HCT116 (cell line): Measurements from ENCODE around the gene KCND3. TPM values are rescaled to one million over a fixed set of nuclear protein-coding genes. Genes with fewer than 3 reads are reported as not detected.

ENCODE experiments used
- ATAC-seq: fragments of 200-7000 bp; cut with Tn5 transposase; 2 replicates; pipeline ENCODE4 v1.9.1; 2020; ENCODE audit warnings: mild to moderate bottlenecking, moderate library complexity
- BruUV-seq: library from RNA; stranded (reverse); fragments of 400-500 nt; replicated peaks from 2 replicates; lab custom pipeline; 2021; lab: Mats Ljungman, UMichigan
- CTCF ChIA-PET: fragments of 300-600 bp; sonication (Branson Sonifier 250); formaldehyde crosslinking; loops from one replicate; lab custom pipeline; 2021; ENCODE audit warnings: antibody characterized with exemption; lab: Charles Lee
- POLR2A ChIA-PET: fragments of 300-600, 350-600 bp; sonication (Branson Sonifier 250); formaldehyde crosslinking; loops from one replicate; lab custom pipeline; 2021; ENCODE audit warnings: antibody characterized with exemption; lab: Charles Lee
- RAD21 ChIA-PET, 2 experiments: fragments of 300-600 bp; sonication (Branson Sonifier 250); formaldehyde crosslinking; loops; one replicate each; lab custom pipeline; 2023; ENCODE audit warnings: low total read pairs in 2 of 2; ENCODE audit not compliant: uncharacterized antibody in 2 of 2, unreplicated experiment in 2 of 2, low non-redundant PET in 1 of 2; lab: Charles Lee
- DNase-seq: peaks from one replicate; pipeline ENCODE4 v3.0.0-alpha.2; 2010; ENCODE audit warnings: low read depth, low spot score
- H2AFZ ChIP-seq: fragments of 200-600 bp; shearing (Covaris generic), sonication (generic); 2 replicates; pipeline ENCODE4 v1.6.1; 2017; ENCODE audit warnings: low read depth, mixed run types, mixed read lengths, antibody characterized with exemption, low read length; ENCODE audit not compliant: poor library complexity, severe bottlenecking
- H3K27ac ChIP-seq: 2 replicates; pipeline ENCODE4 v1.5.1; 2012; ENCODE audit warnings: low read depth, low read length
- H3K27me3 ChIP-seq: fragments of 200-600 bp; sonication (generic); 2 replicates; pipeline ENCODE4 v1.6.1; 2016; ENCODE audit warnings: mixed run types, low read length, mixed read lengths; ENCODE audit not compliant: insufficient read depth
- H3K36me3 ChIP-seq, 2 experiments: fragments of 200-500 bp in 1 of 2; fragments of 200-600 bp in 1 of 2; sonication (Bioruptor generic) in 1 of 2; sonication (generic) in 1 of 2; 2 replicates each; pipeline versions ENCODE4 v1.5.1 to v1.6.1; 2014 to 2016; ENCODE audit warnings: low read length in 2 of 2, inconsistent platforms in 1 of 2, mixed read lengths in 1 of 2, mixed run types in 1 of 2; ENCODE audit not compliant: insufficient read depth in 2 of 2, control insufficient read depth in 1 of 2
- H3K4me1 ChIP-seq, 2 experiments: fragments of 200-600 bp in 1 of 2; sonication (generic) in 1 of 2; 2 replicates each; pipeline versions ENCODE4 v1.5.1 to v1.6.1; 2012 to 2017; ENCODE audit warnings: low read length in 2 of 2, inconsistent platforms in 1 of 2, mild to moderate bottlenecking in 1 of 2, mixed read lengths in 1 of 2, mixed run types in 1 of 2, moderate library complexity in 1 of 2; ENCODE audit not compliant: insufficient read depth in 2 of 2, control insufficient read depth in 1 of 2
- H3K4me2 ChIP-seq: fragments of 200-600 bp; sonication (generic); 2 replicates; pipeline ENCODE4 v1.6.1; 2017; ENCODE audit warnings: mixed run types, low read length, mixed read lengths
- H3K4me3 ChIP-seq, 2 experiments: fragments of 200-600 bp in 1 of 2; sonication (generic) in 1 of 2; replicated peaks in 1 of 2; 2 replicates each; pipeline ENCODE4 v1.5.1; 2011 to 2016; ENCODE audit warnings: low read length in 2 of 2, control low read depth in 1 of 2, low read depth in 1 of 2, mild to moderate bottlenecking in 1 of 2, mixed read lengths in 1 of 2, mixed run types in 1 of 2
- H3K79me2 ChIP-seq: fragments of 200-600 bp; sonication (generic); 2 replicates; pipeline ENCODE4 v1.6.1; 2017; ENCODE audit warnings: mild to moderate bottlenecking, mixed run types, low read length, moderate library complexity, mixed read lengths; ENCODE audit not compliant: insufficient read depth
- H3K9ac ChIP-seq: fragments of 200-600 bp; sonication (generic); 2 replicates; pipeline ENCODE4 v1.6.1; 2016; ENCODE audit warnings: low read length, mixed read lengths
- H3K9me2 ChIP-seq: fragments of 200-600 bp; sonication (generic), shearing (Covaris generic); 2 replicates; pipeline ENCODE4 v1.6.1; 2017; ENCODE audit warnings: mixed run types, mild to moderate bottlenecking, moderate library complexity; ENCODE audit not compliant: insufficient read depth
- H3K9me3 ChIP-seq, 2 experiments: fragments of 200-500 bp in 1 of 2; fragments of 200-600 bp in 1 of 2; sonication (Bioruptor generic) in 1 of 2; sonication (generic) in 1 of 2; 2 replicates each; pipeline ENCODE4 v1.6.1; 2014 to 2017; ENCODE audit warnings: low read length in 2 of 2, mixed read lengths in 2 of 2, inconsistent platforms in 1 of 2, low read depth in 1 of 2, mild to moderate bottlenecking in 1 of 2, mixed run types in 1 of 2, moderate library complexity in 1 of 2; ENCODE audit not compliant: control insufficient read depth in 1 of 2, insufficient read depth in 1 of 2
- H4K20me1 ChIP-seq: fragments of 200-600 bp; sonication (generic), shearing (Covaris generic); 2 replicates; pipeline ENCODE4 v1.6.1; 2017; ENCODE audit warnings: mixed run types, mild to moderate bottlenecking, moderate library complexity; ENCODE audit not compliant: insufficient read depth
- ATF3 ChIP-seq: IDR thresholded peaks from 2 replicates; pipeline ENCODE4 v1.6.1; 2012
- EZH2phosphoT487 ChIP-seq: fragments of 200-600 bp; IDR thresholded peaks from 2 replicates; pipeline ENCODE4 v1.6.1; 2018; ENCODE audit warnings: antibody characterized with exemption, borderline replicate concordance
- MAX ChIP-seq: IDR thresholded peaks from 2 replicates; pipeline ENCODE4 v1.6.1; 2012
- SP1 ChIP-seq: IDR thresholded peaks from 2 replicates; pipeline ENCODE4 v1.6.1; 2012; ENCODE audit warnings: low read depth
- ZBTB33 ChIP-seq: IDR thresholded peaks from 2 replicates; pipeline ENCODE4 v1.6.1; 2011; ENCODE audit warnings: mild to moderate bottlenecking, low read length, moderate library complexity; ENCODE audit not compliant: insufficient replicate concordance; ENCODE audit errors: extremely low read depth
- intact Hi-C: fragments of 100-400 bp; cut with micrococcal nuclease; formaldehyde crosslinking; loops from 2 replicates; pipeline ENCODE4 v1.10.0; 2022
- total RNA-seq: library from RNA; stranded (reverse); gene quantifications from one replicate; pipeline ENCODE4 v1.2.1, GENCODE V29; 2021; ENCODE audit not compliant: unreplicated experiment

KCND3 gene
- total RNA-seq, 1 experiment from 2014 or later, result 0.44 TPM

- peaks cover 3 to 7% of the 10 kb centered on the region in 2 experiments; a peak in 2 of 4 replicates for H3K4me1 ChIP-seq
- no peak overlapping the region for H3K27ac ChIP-seq
- H3K4me2 ChIP-seq, result no peak overlapping the region
- no peaks in the 10 kb centered on the region for H3K9me3 ChIP-seq
- ChIA-PET RAD21 (no interaction called here), POLR2A (no interaction called here), CTCF (no interaction called here)
- H3K9me2 ChIP-seq, result no peaks in the 10 kb centered on the region
- no peak overlapping the region for H3K4me3 ChIP-seq
- H3K79me2 ChIP-seq, result no peaks in the 10 kb centered on the region
- no peak for ATAC-seq
- no TSS peak for BruUV-seq
- no peak overlapping the region for H2AFZ ChIP-seq
- H3K9ac ChIP-seq, result no peak overlapping the region
- intact Hi-C loops, result no loop called here
- H4K20me1 ChIP-seq, result no peaks in the 10 kb centered on the region
- no peaks in the 10 kb centered on the region for H3K36me3 ChIP-seq
- peaks cover 31% of the 10 kb centered on the region for H3K27me3 ChIP-seq
- DNase-seq, result no peak
- no peak for TF ChIP-seq SP1
- TF ChIP-seq ZBTB33, result no peak
- TF ChIP-seq EZH2phosphoT487, result no peak
- no peak for TF ChIP-seq MAX
Observed at GRCh38 chr1:111934106-111934852, 55.2 kb downstream of the KCND3 start.

- Histone ChIP-seq H3K4me2 (no peak overlapping the region), H2AFZ (no peak overlapping the region), H3K4me1 (no peaks in the 10 kb centered on the region), H3K9me3 (no peaks in the 10 kb centered on the region), H3K36me3 (no peaks in the 10 kb centered on the region), H3K4me3 (no peak overlapping the region), H3K27ac (no peak overlapping the region), H3K79me2 (no peaks in the 10 kb centered on the region), H4K20me1 (no peaks in the 10 kb centered on the region), H3K9me2 (no peaks in the 10 kb centered on the region)
- no TSS peak for BruUV-seq
- no peak for ATAC-seq
- ChIA-PET POLR2A (no interaction called here), RAD21 (no interaction called here)
- no peak for TF ChIP-seq ATF3
- TF ChIP-seq, all 23 proteins: peak for 0
- Histone ChIP-seq H3K9ac (no peak overlapping the region), H3K27me3 (peaks cover 42% of the 10 kb centered on the region)
- CTCF ChIA-PET, result no interaction called here
- intact Hi-C loops, result no loop called here
- DNase-seq, result no peak
Observed at GRCh38 chr1:111930356-111930755, 59.1 kb downstream of the KCND3 start.
